ENCODE data around the gene PCNX2.

- TF ChIP-seq, protein P1, sequence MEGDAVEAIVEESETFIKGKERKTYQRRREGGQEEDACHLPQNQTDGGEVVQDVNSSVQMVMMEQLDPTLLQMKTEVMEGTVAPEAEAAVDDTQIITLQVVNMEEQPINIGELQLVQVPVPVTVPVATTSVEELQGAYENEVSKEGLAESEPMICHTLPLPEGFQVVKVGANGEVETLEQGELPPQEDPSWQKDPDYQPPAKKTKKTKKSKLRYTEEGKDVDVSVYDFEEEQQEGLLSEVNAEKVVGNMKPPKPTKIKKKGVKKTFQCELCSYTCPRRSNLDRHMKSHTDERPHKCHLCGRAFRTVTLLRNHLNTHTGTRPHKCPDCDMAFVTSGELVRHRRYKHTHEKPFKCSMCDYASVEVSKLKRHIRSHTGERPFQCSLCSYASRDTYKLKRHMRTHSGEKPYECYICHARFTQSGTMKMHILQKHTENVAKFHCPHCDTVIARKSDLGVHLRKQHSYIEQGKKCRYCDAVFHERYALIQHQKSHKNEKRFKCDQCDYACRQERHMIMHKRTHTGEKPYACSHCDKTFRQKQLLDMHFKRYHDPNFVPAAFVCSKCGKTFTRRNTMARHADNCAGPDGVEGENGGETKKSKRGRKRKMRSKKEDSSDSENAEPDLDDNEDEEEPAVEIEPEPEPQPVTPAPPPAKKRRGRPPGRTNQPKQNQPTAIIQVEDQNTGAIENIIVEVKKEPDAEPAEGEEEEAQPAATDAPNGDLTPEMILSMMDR (IDR thresholded peaks at IDR 0.05), result no peak
- TF ChIP-seq POLR2A (IDR thresholded peaks at IDR 0.05), result no peak
Measured at GRCh38 chr1:233168384-233168783, 127.1 kb downstream of the PCNX2 start.

Data from stomach (tissue), 4 donors.